Stimulated activated naive CD8-positive, alpha-beta T cell treated with anti-CD3 and anti-CD28 coated beads, Interleukin-15, Interleukin-2, amounts not matched to agents 100 U/mL and 50 U/mL, for 24 hours (primary cell): ENCODE results near the gene LILRB4.
"Not testable (repeated sequence)": the region's sequence is repeated elsewhere in the genome, so short reads cannot be mapped to it uniquely, and the experiment has no call there.

Experiments
- ATAC-seq: fragments of 150-1000 bp; cut with Tn5 transposase; one replicate; pipeline ENCODE4 v1.10.0; 2021
- DNase-seq: peaks from one replicate; pipeline ENCODE4 v3.0.0; 2021

Gene LILRB4

GRCh38 chr19:54662730-54663129 lies at the start of gene LILRB4:
Gene LILRB4 (plus strand): TSS chr19:54662985. CDS start chr19:54663034, 49 bp downstream.
- DNase-seq = no peak
- ATAC-seq = no peak

GRCh38 chr19:54614726-54615125 lies 48.1 kb upstream of the LILRB4 start:
- no peak for DNase-seq
- ATAC-seq = no peak

DNA sequence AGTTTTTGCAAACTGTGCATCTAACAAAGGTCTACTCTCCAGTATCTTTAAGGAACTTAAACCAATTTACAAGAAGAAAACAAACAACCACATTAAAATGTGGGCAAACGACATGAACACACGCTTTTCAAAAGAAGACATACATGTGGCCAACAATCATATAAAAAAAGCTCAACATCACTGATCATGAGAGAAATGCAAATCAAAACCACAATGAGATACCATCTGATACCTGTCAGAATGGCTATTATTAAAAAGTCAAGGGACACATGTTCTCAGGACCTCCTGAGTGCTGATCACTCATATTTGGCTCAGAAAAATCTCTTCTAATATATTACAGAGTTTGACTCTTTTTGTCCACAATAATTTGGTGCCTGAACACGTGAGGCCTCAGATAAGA lies 46.7 kb upstream of the LILRB4 start:
- no peak for DNase-seq
- no peak for ATAC-seq

DNA sequence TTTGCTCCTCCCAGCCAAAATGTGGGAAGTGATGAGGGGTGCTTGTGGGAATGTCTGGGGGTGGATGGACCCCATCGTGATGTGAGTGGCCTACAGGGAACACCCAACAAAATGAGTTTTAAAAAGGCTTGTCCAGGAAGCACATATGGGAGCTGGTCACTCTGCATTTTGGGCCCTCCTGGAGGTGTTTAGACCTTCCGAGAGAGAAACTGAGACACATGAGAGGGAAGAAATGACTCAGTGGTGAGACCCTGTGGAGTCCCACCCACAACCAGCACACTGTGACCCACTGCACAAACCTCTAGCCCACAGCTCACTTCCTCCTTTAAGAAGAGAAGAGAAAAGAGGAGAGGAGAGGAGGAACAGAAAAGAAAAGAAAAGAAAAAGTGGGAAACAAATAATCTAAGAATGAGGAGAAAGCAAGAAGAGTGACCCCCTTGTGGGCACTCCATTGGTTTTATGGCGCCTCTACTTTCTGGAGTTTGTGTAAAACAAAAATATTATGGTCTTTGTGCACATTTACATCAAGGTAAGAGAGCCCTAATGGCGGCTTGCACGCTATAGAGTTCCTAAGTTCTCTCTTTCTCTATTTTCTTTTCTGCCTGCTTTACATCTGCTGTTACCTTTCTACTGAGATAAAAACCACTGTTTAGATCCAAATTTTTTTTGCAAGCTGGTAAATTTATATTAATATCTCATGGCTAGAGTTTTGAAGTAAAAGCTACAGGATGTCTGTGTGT lies 45.8 kb upstream of the LILRB4 start:
- peak; percentile 36 for ATAC-seq
- DNase-seq = no peak

DNA sequence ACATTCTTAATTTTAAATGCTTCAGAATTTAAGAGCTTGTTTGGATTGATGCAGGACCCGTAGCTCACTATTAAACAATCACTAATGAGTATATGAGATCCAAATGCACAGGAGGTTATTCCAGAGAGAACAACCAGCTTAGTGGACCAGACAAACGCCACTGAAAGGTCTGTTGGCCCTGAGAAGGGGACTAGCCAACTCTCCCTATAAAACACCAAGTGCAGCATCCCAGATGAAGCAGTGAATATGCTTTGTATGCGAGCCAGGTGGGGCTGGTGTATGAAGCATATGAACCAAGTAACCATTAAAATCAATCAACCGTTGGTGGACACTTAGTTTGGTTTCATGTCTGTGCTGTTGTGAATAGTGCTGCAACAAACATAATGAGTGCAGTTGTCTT lies 42.3 kb upstream of the LILRB4 start:
- DNase-seq = no peak
- ATAC-seq = no peak

- DNase-seq = no peak
- no peak for ATAC-seq
Observed at GRCh38 chr19:54622431-54622830, 40.4 kb upstream of the LILRB4 start.

- peak; percentile 28 for ATAC-seq
- not testable (repeated sequence) for DNase-seq
Observed at GRCh38 chr19:54624234-54624633, 38.6 kb upstream of the LILRB4 start.

GRCh38 chr19:54624934-54625730 lies 37.7 kb upstream of the LILRB4 start:
- DNase-seq, ATAC-seq: not testable (repeated sequence)

- DNase-seq (no peak), ATAC-seq (no peak)
Observed at GRCh38 chr19:54626757-54627156, 36.0 kb upstream of the LILRB4 start.

DNA sequence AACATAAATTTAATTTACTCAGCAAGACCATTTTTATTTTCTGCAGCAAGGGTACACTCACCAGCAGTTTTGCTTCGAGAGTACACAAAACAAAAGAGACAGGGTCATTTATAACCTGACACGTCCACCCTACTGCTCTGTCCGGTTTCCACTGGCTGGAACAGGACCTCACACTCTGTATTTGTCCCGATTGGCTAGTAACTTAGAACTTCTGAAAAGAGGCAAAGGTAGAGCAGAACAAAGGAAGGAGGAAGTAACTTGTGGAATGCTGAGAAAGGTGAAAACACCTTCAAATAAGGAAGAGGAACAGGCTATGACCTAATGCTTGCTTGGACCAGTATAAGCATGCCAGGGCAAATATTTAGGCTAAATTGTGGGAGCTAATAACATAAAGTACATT lies 34.9 kb upstream of the LILRB4 start:
- not testable (repeated sequence) for ATAC-seq, DNase-seq

- DNase-seq, ATAC-seq: not testable (repeated sequence)
Observed at GRCh38 chr19:54630262-54630661, 32.5 kb upstream of the LILRB4 start, which contains the start of gene LILRB1. Gene LILRB1 (plus strand): TSS chr19:54630484. CDS start chr19:54631074, 590 bp downstream.

DNA sequence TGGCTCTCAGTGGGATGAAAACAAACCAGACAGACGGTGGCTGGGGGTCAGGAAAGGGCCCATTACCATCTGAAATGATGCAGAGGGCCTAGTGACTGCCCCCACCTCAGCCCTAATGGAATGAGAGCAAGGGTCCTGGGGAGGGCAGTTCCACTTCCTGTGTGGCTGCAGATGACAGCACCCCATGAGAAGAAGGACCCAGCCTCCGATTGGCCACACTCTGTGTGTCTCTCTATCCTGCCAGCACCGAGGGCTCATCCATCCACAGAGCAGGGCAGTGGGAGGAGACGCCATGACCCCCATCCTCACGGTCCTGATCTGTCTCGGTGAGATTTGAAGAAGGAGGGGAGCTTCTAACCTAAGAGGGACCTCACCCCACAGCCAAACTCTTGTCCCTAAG lies 32.0 kb upstream of the LILRB4 start:
- ATAC-seq (no peak), DNase-seq (no peak)

GRCh38 chr19:54631489-54632337 lies 31.1 kb upstream of the LILRB4 start:
- ATAC-seq, DNase-seq: not testable (repeated sequence)

GRCh38 chr19:54632517-54632916 lies 30.3 kb upstream of the LILRB4 start:
- not testable (repeated sequence) for ATAC-seq, DNase-seq

- peak; percentile 36 for ATAC-seq
Observed at GRCh38 chr19:54633401-54633800, 29.4 kb upstream of the LILRB4 start.

DNA sequence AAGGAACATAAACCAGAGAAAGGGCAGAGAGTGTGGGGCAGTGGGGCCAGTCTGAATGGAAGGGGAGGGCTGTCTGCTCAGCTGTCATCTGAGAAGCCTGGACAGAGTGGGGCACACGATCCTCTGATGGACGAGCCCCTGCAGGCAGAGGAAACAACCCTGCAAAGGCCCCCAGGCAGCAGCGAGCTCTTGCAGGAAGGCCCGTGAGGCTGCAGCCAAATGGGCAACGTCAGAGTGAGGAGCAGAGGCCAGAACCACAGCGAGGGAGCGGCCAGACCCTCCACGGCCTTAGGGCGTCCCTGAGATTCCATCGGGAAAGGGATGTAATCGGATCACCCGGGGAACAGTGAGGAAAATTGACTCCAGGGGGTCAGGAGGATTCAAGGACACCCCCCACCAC lies 26.7 kb upstream of the LILRB4 start:
- not testable (repeated sequence) for ATAC-seq, DNase-seq

More at GRCh38 chr19:54633401-54633800, 29.4 kb upstream of the LILRB4 start:
- no peak for DNase-seq

- no peak for ATAC-seq
- DNase-seq = no peak
Observed at GRCh38 chr19:54638683-54639082, 24.1 kb upstream of the LILRB4 start.

- DNase-seq, ATAC-seq: not testable (repeated sequence)
Observed at GRCh38 chr19:54642953-54643352, 19.8 kb upstream of the LILRB4 start.

GRCh38 chr19:54643583-54643982 lies 19.2 kb upstream of the LILRB4 start:
- DNase-seq, ATAC-seq: not testable (repeated sequence)

GRCh38 chr19:54644056-54644455 lies 18.7 kb upstream of the LILRB4 start:
- ATAC-seq = no peak

GRCh38 chr19:54646331-54646841 lies 16.4 kb upstream of the LILRB4 start:
- DNase-seq (no peak), ATAC-seq (no peak)

More at GRCh38 chr19:54644056-54644455, 18.7 kb upstream of the LILRB4 start:
- DNase-seq = no peak

DNA sequence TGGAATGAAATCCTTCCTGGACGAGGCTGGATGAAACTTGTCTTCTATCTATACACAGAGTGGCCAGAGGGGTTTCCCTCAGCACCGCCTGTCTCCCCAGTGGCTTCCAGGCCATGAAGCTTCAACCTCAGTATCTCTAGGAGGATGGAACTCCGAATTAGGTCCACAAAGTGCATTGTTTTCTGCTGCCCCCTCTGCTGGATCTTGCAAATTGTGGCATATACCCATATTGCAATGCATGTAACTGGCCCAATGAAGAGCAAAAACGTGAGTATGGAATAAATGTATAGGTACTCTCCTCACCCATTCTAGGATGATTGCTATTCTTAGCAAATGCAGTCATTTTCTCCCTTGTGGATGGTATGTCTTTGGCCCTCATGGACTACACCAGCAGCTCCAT lies 14.7 kb upstream of the LILRB4 start:
- ATAC-seq (no peak), DNase-seq (no peak)
